Ovary (tissue), 3 donors: ENCODE results near the gene ARHGDIB.

Experiments used
- EP300 ChIP-seq: sonication (generic); formaldehyde crosslinking; IDR thresholded peaks from one replicate; pipeline ENCODE4 v1.6.1; 2017; ENCODE audit warnings: antibody characterized with exemption
- POLR2A ChIP-seq: fragments of 450-650 bp; IDR thresholded peaks from one replicate; pipeline ENCODE4 v1.6.1; 2017; ENCODE audit warnings: antibody characterized with exemption, mild to moderate bottlenecking, moderate library complexity
- TF ChIP-seq, protein P1 (sequence below), 3 donors: fragments of 450-650 bp in 2 of 3; fragments of 200-600 bp in 1 of 3; IDR thresholded peaks; one replicate each; pipeline versions ENCODE4 v1.5.1 to v1.8.0; 2016 to 2022; ENCODE audit warnings: antibody characterized with exemption in 3 of 3, mild to moderate bottlenecking in 1 of 3
- donor health status: DM: no; HTN: no; CAD: no.

DNA sequence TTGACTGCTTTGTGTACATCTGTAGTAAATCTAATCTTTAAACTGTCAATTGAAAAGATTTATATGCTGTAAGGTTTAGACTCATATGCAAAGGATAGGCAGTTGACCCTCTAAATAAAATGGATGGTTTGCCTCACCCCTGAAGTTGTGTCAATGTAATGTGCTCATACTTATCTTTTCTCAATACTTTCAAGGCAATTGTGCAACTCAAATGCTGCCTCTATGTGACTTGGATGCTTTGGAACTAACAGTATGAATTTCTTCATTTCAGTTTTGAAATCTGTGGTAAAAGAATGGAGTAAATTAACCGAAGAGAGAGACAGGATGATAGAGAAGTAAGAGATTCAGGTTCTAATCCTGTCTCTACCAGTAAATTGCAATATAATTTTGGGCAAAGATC, 21.2 kb upstream of the ARHGDIB start:
- TF ChIP-seq POLR2A (no peak), EP300 (no peak)
- TF ChIP-seq, protein P1, sequence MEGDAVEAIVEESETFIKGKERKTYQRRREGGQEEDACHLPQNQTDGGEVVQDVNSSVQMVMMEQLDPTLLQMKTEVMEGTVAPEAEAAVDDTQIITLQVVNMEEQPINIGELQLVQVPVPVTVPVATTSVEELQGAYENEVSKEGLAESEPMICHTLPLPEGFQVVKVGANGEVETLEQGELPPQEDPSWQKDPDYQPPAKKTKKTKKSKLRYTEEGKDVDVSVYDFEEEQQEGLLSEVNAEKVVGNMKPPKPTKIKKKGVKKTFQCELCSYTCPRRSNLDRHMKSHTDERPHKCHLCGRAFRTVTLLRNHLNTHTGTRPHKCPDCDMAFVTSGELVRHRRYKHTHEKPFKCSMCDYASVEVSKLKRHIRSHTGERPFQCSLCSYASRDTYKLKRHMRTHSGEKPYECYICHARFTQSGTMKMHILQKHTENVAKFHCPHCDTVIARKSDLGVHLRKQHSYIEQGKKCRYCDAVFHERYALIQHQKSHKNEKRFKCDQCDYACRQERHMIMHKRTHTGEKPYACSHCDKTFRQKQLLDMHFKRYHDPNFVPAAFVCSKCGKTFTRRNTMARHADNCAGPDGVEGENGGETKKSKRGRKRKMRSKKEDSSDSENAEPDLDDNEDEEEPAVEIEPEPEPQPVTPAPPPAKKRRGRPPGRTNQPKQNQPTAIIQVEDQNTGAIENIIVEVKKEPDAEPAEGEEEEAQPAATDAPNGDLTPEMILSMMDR (IDR thresholded peaks at IDR 0.05), result no peak
